ENCODE data around the gene FAM216B.
"Not testable (repeated sequence)": the region's sequence is repeated elsewhere in the genome, so short reads cannot be mapped to it uniquely, and the experiment has no call there.

The FAM216B gene

GRCh38 chr13:42788601-42789000 is 7.2 kb downstream of the FAM216B start:
- DNase-seq: no peak

- DNase-seq: no peak
Observed at GRCh38 chr13:42792154-42792553, 10.8 kb downstream of the FAM216B start.

DNA sequence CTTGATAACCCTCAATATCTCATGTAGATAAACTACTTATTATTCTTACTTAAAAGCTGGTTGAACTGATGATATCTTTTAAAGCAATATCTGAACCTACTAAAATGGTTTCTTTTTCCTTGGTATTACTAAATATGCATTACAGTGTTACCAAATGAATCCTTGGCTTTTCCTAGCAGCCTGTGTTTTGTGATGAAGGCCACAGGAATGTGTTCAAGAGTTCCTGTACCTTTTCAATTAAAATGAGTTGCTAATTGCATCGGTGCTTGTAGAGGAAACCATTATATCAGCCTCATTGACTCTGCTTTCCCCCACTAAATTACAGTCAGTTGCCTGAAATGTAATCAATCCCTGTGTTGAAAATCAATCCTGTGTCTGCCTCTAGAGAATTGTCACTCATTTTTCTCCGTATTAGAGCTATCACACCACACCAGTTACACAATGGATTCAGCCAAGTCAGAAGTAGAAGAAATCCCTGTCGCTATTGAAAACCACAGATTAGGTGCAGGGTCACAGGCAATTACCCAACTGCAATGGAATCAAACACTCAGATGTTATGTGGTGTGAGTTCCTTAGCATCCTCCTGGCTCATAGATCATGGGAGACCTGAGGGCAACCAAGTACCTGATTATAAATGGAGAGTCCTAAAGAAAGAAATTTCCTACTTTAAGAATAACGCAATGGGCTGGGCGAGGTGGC is 13.3 kb downstream of the FAM216B start:
- no peak for DNase-seq

DNA sequence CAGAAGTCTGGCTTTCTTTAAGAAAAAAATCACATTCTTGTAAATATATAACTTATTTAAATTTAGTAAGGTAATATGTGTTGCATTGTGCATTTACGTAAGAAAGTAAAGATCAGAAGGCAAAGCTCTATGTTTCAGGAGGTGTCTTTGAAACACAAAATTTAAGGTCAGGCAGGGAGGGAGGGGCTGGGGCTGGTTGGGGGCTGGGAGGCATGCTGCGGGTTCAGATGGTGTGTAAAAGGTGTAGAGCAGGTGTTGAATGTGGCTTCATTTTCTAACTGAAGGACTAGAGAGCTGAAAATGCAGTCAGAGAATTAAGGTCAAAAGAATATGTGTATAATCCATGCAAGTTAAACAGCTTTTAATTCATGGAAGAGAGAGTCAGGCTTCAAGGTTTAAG is 14.3 kb downstream of the FAM216B start:
- DNase-seq: no peak

DNA sequence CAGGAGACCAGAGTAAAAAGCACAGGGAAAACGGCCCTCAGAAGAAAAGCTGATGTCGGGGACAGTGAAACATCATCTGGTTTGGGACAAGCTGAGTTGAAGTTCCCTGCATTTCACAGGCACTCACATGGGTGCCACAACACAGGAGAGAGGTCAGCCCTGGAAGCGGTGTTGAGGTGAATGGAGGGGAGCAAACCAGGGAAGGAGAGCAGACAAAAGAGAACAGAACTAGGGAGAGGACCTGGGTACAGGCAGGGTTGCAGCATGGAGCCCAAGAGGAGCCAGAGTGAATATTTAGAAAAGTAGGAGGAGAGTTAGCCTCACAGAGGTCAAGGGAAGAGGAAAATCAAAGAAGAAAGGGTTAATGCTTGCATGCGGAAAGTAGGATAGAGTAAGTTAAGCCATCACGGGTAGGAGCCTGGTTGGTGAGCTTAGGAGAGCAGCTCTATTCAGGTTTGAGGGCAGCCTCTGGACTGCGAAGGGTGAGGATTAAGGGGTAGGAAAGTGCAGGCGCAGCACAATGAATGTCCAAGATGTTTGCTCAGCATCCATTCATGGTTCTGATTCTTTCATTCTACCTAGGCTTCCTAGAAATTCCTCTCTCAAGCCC is 15.5 kb downstream of the FAM216B start:
- no peak for DNase-seq

- DNase-seq: no peak
Observed at GRCh38 chr13:42798118-42798517, 16.7 kb downstream of the FAM216B start.

DNA sequence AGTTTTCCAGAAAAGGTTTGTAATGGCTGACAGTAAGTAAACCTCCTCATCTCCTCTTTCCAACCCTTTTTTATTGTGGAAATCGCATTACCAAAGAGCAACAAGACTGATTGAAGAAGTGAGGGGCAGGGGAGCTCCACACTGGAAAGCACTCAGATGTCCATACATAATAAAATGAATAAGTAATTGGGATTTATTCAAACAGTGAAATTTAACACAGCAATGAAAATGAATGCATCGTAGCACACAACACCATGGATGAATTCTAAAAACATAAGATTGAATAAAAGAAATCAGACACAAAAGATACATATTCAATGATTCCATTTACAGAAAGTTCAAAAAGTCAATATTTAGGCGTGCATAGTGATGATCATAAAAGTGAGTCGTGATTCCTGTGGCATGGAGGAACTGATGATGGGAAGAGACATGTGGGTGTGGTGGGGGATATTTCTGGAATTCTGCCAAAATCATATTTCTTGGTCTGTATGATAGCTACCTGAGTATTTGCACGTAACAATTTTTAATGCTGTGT is 18.8 kb downstream of the FAM216B start:
- no peak for DNase-seq

DNA sequence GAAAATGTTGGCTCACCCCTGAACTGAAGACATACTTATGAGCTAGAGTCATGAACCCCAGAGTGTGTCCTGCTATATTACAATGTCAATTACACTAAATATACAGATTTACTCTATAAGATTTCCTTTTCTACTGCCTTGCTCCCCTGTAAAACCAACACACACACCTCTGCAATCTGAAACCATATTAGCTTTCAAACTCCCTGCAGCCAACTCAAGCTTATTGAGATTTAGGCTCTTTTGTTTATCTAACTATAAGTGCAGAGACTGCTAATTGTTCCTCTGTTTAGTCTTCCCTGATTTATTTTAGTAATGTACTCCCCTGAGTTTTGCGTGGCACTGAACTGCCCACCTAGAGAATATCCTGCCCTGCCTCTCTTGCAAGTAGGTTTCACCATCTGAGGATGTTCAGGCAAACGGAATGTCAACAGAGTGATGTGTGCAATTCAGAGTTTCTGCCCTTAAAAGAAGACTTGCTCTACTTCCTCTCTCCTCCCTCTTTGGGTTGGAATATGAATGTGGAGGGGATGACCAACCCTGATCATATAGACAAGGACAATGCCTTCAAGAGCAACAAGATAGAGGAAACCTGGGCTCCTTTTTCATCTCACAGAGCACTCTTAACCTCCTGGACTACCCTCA is 22.3 kb downstream of the FAM216B start:
- no peak for DNase-seq

DNA sequence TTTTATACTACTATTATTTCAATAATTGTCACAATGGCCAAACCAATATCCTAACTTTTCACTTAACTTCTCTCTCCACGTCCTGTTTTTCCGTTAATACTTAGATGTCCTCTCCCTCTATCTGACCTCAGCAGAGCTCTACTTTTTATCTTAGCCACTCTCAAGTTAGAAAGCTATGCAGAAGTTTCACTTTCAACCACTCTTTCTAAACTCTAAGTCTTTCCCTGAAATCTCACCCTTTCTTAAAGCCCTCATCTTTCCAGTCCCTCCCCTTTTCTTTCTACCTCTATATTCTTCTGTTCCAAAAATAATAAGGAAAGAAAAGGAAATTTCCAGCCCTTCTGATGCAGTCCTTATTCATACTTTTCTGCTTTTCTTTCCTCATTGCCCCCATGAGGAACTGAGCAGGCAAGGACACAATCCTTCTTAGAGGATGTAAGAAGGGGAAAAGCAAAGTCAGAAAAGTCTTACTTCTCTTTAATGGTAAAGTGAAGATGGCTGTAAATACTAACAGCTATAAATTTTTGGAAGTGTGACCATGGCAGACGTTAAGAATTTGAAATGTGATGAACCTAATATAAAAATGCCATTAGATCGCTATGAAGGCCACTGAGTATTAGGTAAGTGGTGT is 23.0 kb downstream of the FAM216B start:
- DNase-seq: no peak

GRCh38 chr13:42807241-42807640 is 25.9 kb downstream of the FAM216B start:
- no peak for DNase-seq

- DNase-seq: no peak
Observed at GRCh38 chr13:42807866-42808265, 26.5 kb downstream of the FAM216B start.

- no peak for DNase-seq
Observed at GRCh38 chr13:42808341-42808940, 27.1 kb downstream of the FAM216B start.

- DNase-seq: no peak
Observed at GRCh38 chr13:42812316-42812715, 30.9 kb downstream of the FAM216B start.

DNA sequence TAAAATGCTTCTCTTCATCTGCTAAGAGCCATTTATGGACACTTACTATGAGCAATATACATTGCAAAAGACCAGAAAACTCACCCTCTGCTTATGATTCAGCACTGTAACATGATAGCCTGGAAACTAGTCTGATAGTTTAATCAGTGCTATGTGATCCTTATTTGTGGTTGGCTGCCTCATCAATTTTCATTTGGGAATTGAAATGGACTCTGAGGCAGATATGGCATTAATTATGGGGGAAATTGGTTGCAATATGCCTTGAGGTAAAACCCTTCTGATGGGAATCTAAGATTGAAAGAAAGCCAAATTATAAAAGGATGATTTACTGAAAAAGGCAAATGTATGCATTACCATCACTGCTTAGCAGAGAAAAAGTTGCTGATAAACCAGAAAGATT is 33.5 kb downstream of the FAM216B start:
- no peak for DNase-seq

GRCh38 chr13:42815681-42816080 is 34.3 kb downstream of the FAM216B start:
- DNase-seq: no peak

GRCh38 chr13:42816538-42816937 is 35.2 kb downstream of the FAM216B start:
- no peak for DNase-seq

GRCh38 chr13:42819687-42820086 is 38.3 kb downstream of the FAM216B start:
- DNase-seq: not testable (repeated sequence)

DNA sequence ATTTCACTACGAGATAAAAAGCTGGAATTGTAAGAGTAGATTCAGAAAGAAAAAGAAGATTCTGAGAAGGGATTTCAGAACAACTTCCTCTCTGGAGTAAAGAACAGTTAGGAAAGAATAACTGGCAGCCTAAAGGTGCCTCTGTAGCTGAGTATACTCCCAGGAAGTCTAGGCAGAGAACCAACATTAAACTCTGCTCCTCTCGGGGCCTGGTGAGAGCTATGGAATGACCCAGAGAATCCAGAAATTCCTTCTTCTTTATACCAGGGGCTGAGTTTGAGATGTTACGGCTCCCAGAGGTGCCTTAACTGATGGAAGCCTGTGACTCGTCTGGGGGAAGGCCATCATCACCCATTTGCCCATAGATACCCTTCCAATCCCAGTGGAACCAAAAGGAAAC is 39.1 kb downstream of the FAM216B start:
- no peak for DNase-seq

- no peak for DNase-seq
Observed at GRCh38 chr13:42821437-42821836, 40.1 kb downstream of the FAM216B start.

- DNase-seq: no peak
Observed at GRCh38 chr13:42832341-42833096, 51.1 kb downstream of the FAM216B start.

DNA sequence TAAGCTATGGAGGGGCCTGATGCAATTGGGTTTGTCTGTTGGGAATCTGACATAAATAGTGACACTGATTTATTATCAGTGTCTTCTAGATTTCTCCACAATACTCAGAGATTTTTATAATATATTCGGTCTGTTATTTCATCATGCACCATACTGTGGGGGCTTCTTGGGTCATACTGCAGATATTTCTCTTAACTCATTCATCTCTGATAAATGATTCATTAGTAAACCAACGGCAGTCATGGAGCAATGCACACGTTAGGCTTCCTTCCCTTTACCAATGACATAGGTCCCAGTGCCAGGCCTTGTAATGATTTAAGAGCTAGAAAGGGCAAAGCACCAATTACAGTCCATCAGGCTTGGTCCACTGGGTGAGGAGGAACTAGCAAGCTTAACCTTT is 53.6 kb downstream of the FAM216B start:
- DNase-seq: no peak

DNA sequence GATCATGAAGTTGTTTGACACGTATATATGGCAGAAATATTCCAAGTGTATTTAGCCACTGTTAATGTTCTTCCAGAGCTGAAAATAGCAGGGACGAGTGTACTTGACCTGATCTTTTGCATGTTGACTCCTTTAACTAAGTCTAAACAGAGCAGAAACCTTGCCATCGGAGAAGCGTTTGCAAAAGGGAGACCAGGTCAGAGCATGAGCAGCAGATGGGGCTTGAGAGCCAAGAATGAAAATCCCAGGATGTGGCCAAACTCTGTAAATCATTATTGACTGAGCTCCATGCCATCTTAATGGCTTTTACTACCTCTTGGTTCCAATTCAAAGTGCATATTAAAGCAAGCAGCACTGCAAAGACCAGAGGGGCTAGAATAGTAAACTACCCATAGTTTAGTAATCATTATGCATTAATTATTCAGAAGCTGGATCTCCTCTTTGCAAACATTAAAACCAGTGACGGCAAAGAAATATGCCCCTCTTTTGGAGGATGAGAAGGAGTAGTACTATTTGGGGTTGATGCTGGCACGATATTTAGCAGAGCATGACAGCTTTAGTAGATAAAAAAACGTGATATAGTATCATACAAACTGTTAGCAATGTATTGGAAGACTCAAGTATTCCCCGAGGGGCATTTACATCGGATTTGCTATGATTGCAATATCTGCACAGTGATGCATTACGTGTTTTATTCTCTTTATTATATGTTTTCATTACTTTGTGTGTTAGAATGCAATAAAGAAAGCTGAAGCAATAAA is 55.7 kb downstream of the FAM216B start:
- no peak for DNase-seq

Data from stimulated activated CD8-positive, alpha-beta memory T cell treated with anti-CD3 and anti-CD28 coated beads, Interleukin-4, amount 100 ng/mL, for 48 hours (primary cell).